ENCODE measurements around the gene DDX27.

GRCh38 chr20:49228676-49229075 is 9.5 kb downstream of the DDX27 start:
- TF ChIP-seq PCBP1 (IDR thresholded peaks at IDR 0.05; ENCODE audit: borderline replicate concordance, low read depth, low read length) (no peak), KLF13 (CRISPR knock-in tag; IDR thresholded peaks at IDR 0.05) (no peak), ETV6 (CRISPR knock-in tag; conservative IDR thresholded peaks at IDR 0.05) (no peak), POLR2AphosphoS5 (IDR thresholded peaks at IDR 0.05; ENCODE audit: low read depth, low read length) (no peak), NFKBIZ (CRISPR knock-in tag; IDR thresholded peaks at IDR 0.05) (no peak)
- TF ChIP-seq, protein P1, sequence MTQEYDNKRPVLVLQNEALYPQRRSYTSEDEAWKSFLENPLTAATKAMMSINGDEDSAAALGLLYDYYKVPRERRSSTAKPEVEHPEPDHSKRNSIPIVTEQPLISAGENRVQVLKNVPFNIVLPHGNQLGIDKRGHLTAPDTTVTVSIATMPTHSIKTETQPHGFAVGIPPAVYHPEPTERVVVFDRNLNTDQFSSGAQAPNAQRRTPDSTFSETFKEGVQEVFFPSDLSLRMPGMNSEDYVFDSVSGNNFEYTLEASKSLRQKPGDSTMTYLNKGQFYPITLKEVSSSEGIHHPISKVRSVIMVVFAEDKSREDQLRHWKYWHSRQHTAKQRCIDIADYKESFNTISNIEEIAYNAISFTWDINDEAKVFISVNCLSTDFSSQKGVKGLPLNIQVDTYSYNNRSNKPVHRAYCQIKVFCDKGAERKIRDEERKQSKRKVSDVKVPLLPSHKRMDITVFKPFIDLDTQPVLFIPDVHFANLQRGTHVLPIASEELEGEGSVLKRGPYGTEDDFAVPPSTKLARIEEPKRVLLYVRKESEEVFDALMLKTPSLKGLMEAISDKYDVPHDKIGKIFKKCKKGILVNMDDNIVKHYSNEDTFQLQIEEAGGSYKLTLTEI (CRISPR knock-in tag; conservative IDR thresholded peaks at IDR 0.05), result no peak
- TF ChIP-seq, protein P2, sequence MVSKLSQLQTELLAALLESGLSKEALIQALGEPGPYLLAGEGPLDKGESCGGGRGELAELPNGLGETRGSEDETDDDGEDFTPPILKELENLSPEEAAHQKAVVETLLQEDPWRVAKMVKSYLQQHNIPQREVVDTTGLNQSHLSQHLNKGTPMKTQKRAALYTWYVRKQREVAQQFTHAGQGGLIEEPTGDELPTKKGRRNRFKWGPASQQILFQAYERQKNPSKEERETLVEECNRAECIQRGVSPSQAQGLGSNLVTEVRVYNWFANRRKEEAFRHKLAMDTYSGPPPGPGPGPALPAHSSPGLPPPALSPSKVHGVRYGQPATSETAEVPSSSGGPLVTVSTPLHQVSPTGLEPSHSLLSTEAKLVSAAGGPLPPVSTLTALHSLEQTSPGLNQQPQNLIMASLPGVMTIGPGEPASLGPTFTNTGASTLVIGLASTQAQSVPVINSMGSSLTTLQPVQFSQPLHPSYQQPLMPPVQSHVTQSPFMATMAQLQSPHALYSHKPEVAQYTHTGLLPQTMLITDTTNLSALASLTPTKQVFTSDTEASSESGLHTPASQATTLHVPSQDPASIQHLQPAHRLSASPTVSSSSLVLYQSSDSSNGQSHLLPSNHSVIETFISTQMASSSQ (IDR thresholded peaks at IDR 0.05; ENCODE audit: low read depth), result no peak
- TF ChIP-seq, protein P2 (CRISPR knock-in tag; IDR thresholded peaks at IDR 0.05; ENCODE audit: borderline replicate concordance), result no peak
- TF ChIP-seq, protein P3, sequence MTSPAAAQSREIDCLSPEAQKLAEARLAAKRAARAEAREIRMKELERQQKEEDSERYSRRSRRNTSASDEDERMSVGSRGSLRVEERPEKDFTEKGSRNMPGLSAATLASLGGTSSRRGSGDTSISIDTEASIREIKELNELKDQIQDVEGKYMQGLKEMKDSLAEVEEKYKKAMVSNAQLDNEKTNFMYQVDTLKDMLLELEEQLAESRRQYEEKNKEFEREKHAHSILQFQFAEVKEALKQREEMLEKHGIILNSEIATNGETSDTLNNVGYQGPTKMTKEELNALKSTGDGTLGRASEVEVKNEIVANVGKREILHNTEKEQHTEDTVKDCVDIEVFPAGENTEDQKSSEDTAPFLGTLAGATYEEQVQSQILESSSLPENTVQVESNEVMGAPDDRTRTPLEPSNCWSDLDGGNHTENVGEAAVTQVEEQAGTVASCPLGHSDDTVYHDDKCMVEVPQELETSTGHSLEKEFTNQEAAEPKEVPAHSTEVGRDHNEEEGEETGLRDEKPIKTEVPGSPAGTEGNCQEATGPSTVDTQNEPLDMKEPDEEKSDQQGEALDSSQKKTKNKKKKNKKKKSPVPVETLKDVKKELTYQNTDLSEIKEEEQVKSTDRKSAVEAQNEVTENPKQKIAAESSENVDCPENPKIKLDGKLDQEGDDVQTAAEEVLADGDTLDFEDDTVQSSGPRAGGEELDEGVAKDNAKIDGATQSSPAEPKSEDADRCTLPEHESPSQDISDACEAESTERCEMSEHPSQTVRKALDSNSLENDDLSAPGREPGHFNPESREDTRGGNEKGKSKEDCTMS (CRISPR knock-in tag; conservative IDR thresholded peaks at IDR 0.05), result no peak
